Tibial artery (tissue), 4 donors: Measurements from ENCODE around the gene CHID1.

Experiments
- DNase-seq, 2 donors: peaks; one replicate each; pipeline ENCODE4 v3.0.0-alpha.2; 2019
- H3K27ac ChIP-seq, 2 donors: fragments of 200-600 bp; sonication (generic) in 1 of 2; 1 replicate in 1 of 2; 2 replicates in 1 of 2; pipeline ENCODE4 v1.5.1; 2018 to 2019; ENCODE audit warnings: mild to moderate bottlenecking in 1 of 2
- H3K27me3 ChIP-seq, 2 donors: fragments of 200-600 bp; sonication (generic) in 1 of 2; one replicate each; pipeline versions ENCODE4 v1.5.1 to v1.6.0; 2016 to 2019
- H3K36me3 ChIP-seq, 3 donors: fragments of 200-600 bp; sonication (generic) in 2 of 3; one replicate each; pipeline ENCODE4 v1.5.1; 2016 to 2019; ENCODE audit warnings: mild to moderate bottlenecking in 2 of 3
- H3K4me1 ChIP-seq, 4 donors: fragments of 200-600 bp; sonication (generic) in 2 of 4; 1 replicate in 3 of 4; 2 replicates in 1 of 4; pipeline ENCODE4 v1.5.1; 2016 to 2019
- H3K4me3 ChIP-seq, 2 donors: fragments of 200-600 bp; sonication (generic) in 1 of 2; 1 replicate in 1 of 2; 2 replicates in 1 of 2; pipeline ENCODE4 v1.5.1; 2018 to 2019; ENCODE audit warnings: mild to moderate bottlenecking in 2 of 2
- H3K9me3 ChIP-seq, 3 donors: fragments of 200-600 bp; sonication (generic) in 1 of 3; one replicate each; pipeline ENCODE4 v1.5.1; 2016 to 2019
- intact Hi-C: fragments of 100-400 bp; cut with DNase I; formaldehyde crosslinking; loops from one replicate; pipeline ENCODE4 v1.15.0; 2023; ENCODE audit warnings: low total_unique reads
- TF ChIP-seq, protein P1 (sequence below), 2 experiments: fragments of 200-600 bp in 1 of 2; fragments of 450-650 bp in 1 of 2; IDR thresholded peaks; one replicate each; pipeline ENCODE4 v1.5.1; 2017 to 2019; ENCODE audit warnings: antibody characterized with exemption in 2 of 2, mild to moderate bottlenecking in 1 of 2, moderate library complexity in 1 of 2

The CHID1 gene

DNA sequence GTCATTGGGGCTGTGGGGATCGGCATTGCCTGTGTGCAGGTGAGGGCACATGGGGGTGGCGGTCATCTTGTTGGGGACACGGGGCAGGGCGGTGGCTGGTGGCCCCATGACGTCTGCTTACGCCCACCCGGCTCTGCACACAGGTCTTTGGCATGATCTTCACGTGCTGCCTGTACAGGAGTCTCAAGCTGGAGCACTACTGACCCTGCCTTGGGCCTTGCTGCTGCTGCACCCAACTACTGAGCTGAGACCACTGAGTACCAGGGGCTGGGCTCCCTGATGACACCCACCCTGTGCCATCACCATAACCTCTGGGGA, 72.7 kb downstream of the CHID1 start:
- peak overlapping the region in 1 of 2 donors; percentile 88 for H3K27ac ChIP-seq
- no peak for DNase-seq
- H3K4me1 ChIP-seq = peaks cover 0 to 78% (median 56%) of the 10 kb centered on the region in 4 donors
- intact Hi-C loops = no loop called here
- H3K36me3 ChIP-seq = peaks cover 39 to 53% (median 52%) of the 10 kb centered on the region in 3 donors
- H3K4me3 ChIP-seq = no peak overlapping the region
- TF ChIP-seq, protein P1, sequence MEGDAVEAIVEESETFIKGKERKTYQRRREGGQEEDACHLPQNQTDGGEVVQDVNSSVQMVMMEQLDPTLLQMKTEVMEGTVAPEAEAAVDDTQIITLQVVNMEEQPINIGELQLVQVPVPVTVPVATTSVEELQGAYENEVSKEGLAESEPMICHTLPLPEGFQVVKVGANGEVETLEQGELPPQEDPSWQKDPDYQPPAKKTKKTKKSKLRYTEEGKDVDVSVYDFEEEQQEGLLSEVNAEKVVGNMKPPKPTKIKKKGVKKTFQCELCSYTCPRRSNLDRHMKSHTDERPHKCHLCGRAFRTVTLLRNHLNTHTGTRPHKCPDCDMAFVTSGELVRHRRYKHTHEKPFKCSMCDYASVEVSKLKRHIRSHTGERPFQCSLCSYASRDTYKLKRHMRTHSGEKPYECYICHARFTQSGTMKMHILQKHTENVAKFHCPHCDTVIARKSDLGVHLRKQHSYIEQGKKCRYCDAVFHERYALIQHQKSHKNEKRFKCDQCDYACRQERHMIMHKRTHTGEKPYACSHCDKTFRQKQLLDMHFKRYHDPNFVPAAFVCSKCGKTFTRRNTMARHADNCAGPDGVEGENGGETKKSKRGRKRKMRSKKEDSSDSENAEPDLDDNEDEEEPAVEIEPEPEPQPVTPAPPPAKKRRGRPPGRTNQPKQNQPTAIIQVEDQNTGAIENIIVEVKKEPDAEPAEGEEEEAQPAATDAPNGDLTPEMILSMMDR (IDR thresholded peaks at IDR 0.05) = no peak
- no peaks in the 10 kb centered on the region for H3K27me3 ChIP-seq
- no peaks in the 10 kb centered on the region for H3K9me3 ChIP-seq

DNA sequence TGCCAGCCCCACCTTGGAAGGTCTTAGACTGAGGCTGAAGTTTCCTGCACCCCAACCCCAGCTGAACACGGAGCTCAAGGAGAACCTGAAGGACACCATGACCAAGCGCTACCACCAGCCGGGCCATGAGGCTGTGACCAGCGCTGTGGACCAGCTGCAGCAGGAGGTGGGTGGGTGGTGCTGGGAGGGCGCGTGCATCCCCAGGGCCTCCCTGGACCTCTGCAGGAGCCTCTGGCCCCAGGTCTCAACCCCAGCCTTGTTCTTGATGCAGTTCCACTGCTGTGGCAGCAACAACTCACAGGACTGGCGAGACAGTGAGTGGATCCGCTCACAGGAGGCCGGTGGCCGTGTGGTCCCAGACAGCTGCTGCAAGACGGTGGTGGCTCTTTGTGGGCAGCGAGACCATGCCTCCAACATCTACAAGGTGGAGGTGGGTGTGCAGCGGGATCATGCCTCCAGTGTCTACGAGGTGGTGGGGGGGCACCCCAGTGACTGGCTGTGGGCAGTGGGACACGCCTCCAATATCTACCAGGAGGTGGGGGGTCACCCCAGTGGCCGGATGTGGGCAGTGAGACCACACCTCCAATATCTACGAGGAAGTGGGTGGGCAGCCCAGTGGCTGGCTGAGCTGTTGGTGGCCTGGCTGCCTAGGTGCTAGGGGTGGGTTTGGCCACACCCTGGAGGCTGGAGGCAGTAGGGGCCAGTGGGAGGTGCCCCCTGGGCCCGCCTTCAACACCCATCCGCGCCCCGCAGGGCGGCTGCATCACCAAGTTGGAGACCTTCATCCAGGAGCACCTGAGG, 73.2 kb downstream of the CHID1 start:
- Histone ChIP-seq H3K4me1 (peaks cover 0 to 78% (median 57%) of the 10 kb centered on the region in 4 donors), H3K4me3 (no peak overlapping the region), H3K27ac (peak overlapping the region in 1 of 2 donors; percentile 88), H3K9me3 (no peaks in the 10 kb centered on the region), H3K36me3 (peaks cover 39 to 53% (median 52%) of the 10 kb centered on the region in 3 donors), H3K27me3 (peaks cover 0 to under 1% of the 10 kb centered on the region in 2 donors)
- intact Hi-C loops = no loop called here
- DNase-seq = no peak
- TF ChIP-seq, protein P1 (IDR thresholded peaks at IDR 0.05) = no peak

DNA sequence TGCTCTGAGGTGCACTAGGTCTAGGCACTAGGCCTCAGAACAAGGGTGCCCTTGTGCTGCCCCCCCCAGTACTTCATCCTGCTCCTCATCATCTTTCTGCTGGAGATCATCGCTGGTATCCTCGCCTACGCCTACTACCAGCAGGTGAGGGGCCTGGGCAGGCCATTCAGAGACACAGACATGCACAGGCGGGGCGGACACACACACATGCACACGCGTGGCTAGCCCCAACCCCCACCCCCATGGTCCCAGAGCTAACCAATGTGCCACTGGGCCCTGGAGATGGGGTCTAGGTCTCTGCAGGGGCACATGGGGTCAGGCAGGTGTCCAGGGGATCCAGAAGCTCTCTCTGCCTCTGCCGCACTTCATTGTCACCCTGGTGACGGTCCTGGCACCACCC, 73.9 kb downstream of the CHID1 start:
- Histone ChIP-seq H3K4me1 (peaks cover 0 to 83% (median 62%) of the 10 kb centered on the region in 4 donors), H3K4me3 (no peak overlapping the region), H3K9me3 (no peaks in the 10 kb centered on the region), H3K27ac (peak overlapping the region in 1 of 2 donors; percentile 88), H3K27me3 (peaks cover 0 to 8% of the 10 kb centered on the region in 2 donors), H3K36me3 (peaks cover 39 to 53% (median 52%) of the 10 kb centered on the region in 3 donors)
- TF ChIP-seq, protein P1 (IDR thresholded peaks at IDR 0.05) = no peak
- intact Hi-C loops = no loop called here
- no peak for DNase-seq

DNA sequence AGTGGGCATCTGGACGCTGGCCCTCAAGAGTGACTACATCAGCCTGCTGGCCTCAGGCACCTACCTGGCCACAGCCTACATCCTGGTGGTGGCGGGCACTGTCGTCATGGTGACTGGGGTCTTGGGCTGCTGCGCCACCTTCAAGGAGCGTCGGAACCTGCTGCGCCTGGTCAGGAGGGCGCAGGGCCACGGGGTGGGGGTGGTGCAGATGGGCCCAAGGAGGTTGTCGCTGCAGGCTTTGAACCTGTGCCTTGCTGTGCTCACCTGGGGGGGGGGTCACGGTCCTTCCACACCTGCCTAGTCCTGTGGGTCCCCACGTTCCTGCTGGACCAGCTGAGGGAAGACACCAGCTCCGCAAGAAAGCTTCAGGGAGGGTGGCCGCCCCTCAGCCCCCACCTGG, 74.3 kb downstream of the CHID1 start:
- TF ChIP-seq, protein P1 (IDR thresholded peaks at IDR 0.05) = no peak
- Histone ChIP-seq H3K4me3 (no peak overlapping the region), H3K36me3 (peaks cover 39 to 53% (median 52%) of the 10 kb centered on the region in 3 donors), H3K27ac (peak overlapping the region in 1 of 2 donors; percentile 88), H3K27me3 (peaks cover 0 to 10% of the 10 kb centered on the region in 2 donors), H3K4me1 (peaks cover 0 to 83% (median 60%) of the 10 kb centered on the region in 4 donors), H3K9me3 (no peaks in the 10 kb centered on the region)
- intact Hi-C loops = no loop called here
- DNase-seq = no peak

DNA sequence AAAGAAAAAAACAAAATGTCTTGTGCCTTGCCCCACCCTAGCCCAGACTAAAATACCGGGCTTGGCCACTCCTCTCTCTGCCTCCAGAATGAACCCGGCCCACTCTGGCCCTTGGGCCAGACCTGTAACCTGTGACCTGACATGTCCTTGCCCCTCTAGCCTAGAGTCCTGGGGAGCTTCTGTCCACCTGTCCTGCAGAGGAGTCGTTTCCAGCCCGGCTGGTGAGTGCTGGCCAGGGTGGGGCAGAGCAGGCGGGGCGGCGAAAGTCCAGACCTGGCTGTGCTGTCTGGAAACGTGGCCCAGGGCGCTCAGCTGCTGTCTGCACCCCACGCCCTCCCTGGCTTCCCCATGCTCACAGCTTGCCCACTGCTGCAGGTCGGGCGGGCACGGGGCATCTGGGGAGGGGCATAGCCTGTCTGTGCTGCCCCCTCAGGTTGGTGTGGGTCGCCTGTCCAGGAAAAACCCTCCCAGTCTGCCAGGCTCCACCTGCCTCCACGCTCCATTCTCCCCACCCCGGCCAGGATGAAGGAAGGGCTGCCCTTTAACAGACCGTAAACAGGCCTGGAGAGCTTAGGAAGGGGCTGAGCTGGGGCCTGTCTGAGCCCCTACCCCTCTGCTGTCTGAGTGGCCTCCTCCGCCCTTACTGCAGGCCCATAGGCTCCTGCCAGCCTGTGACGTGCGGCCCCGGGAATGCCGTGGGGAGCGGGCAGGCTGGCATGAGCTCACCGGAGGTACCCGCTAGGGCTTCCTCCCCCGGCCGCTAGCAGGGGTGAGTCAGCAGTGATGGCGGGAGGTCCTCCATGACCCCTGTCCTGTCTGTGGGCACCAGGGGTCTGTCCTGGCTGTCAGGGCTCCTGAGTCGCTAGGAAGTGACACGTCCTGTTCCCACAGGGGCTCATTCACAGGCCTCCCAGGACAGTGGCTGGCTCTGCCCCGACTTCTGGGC, 76.0 kb downstream of the CHID1 start:
- Histone ChIP-seq H3K4me1 (peaks cover 0 to 85% (median 63%) of the 10 kb centered on the region in 4 donors), H3K4me3 (peak overlapping the region; percentile 66 to 74), H3K9me3 (no peaks in the 10 kb centered on the region), H3K36me3 (peaks cover 35 to 40% (median 40%) of the 10 kb centered on the region in 3 donors), H3K27me3 (peaks cover 0 to 25% of the 10 kb centered on the region in 2 donors), H3K27ac (peak overlapping the region; percentile 86 to 88)
- intact Hi-C loops = no loop called here
- DNase-seq = peak in 1 of 2 donors; percentile 96
- TF ChIP-seq, protein P1 (IDR thresholded peaks at IDR 0.05) = no peak
